ENCODE results near the gene NFASC. TPM values are rescaled to one million over a fixed set of nuclear protein-coding genes. Genes with fewer than 3 reads are reported as not detected.

Gene NFASC
- total and polyA plus RNA-seq, 3 donors from 2014 or later: 9.9 to 13.9 (median 10.2) TPM

DNA sequence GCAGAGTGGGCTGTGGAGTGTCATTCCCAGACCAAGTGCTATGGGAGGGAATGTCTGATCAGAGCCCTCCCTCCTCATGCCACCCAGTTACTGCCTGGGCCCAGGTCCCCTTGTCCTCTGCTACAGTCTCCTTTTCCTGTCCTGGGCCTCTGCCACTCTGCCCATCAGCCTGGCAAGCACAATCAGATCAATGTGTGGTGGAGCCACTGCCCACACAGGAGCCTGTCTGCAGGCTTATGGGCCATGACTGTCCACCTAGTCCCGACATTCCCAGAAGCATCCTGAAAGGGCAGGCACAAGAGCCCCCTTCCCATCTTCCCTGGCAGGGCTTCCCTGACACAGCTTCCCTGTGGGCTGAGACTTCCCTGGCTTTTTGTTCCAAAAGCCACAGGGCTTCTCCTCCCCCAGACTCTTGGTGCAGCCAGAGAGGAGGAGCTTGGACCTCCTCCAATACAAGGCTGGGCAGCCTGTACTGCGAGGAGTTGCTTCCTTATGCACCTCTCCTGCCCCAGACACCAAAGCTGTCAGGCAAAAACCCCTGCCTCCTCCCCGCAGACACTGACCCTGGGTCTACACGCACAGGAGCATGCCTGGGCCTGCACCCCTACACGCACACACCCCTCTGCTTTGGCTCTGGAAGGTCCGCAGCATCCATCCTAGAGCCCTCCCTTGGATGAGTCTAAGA lies 143.2 kb downstream of the NFASC start:
- WGBS, 2 donors: 26 to 44% methylated on average over 6 of the region's 6 CpGs
- Histone ChIP-seq H3K4me3 (no peak overlapping the region), H3K9me3 (no peaks in the 10 kb centered on the region), H3K4me1 (peaks cover 15% of the 10 kb centered on the region), H3K27me3 (no peaks in the 10 kb centered on the region), H3K36me3 (ENCODE audit: low read depth, missing control alignments) (no peaks in the 10 kb centered on the region), H3K27ac (no peak overlapping the region)
- TF ChIP-seq POLR2A (IDR thresholded peaks at IDR 0.05): no peak
- TF ChIP-seq, protein P1, sequence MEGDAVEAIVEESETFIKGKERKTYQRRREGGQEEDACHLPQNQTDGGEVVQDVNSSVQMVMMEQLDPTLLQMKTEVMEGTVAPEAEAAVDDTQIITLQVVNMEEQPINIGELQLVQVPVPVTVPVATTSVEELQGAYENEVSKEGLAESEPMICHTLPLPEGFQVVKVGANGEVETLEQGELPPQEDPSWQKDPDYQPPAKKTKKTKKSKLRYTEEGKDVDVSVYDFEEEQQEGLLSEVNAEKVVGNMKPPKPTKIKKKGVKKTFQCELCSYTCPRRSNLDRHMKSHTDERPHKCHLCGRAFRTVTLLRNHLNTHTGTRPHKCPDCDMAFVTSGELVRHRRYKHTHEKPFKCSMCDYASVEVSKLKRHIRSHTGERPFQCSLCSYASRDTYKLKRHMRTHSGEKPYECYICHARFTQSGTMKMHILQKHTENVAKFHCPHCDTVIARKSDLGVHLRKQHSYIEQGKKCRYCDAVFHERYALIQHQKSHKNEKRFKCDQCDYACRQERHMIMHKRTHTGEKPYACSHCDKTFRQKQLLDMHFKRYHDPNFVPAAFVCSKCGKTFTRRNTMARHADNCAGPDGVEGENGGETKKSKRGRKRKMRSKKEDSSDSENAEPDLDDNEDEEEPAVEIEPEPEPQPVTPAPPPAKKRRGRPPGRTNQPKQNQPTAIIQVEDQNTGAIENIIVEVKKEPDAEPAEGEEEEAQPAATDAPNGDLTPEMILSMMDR (IDR thresholded peaks at IDR 0.05): no peak
- intact Hi-C loops (cut with DNase I; ENCODE audit: low total_unique reads): no loop called here
- DNase-seq: peak; percentile 75

DNA sequence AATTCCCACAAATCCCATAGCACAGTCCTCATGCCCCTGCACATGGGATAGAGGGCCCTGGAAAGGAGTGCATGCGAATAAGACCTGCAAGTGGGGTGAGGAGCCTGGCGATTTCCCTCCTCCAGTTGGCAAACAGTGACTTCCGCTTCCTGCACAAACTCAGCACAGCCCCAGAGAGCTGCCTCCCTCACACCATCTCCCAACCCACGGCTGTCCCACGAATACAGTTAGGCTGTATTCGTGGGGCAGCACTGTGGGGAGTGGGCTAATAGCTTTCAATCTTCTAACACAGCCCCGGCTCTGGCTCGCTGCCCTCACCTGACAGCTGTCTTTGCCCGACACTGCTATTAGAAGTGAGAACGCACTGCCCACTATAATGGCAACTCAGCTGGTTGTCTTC lies 144.1 kb downstream of the NFASC start:
- Histone ChIP-seq H3K4me3 (no peak overlapping the region), H3K36me3 (ENCODE audit: low read depth, missing control alignments) (no peaks in the 10 kb centered on the region), H3K4me1 (peaks cover 15% of the 10 kb centered on the region), H3K27ac (no peak overlapping the region), H3K9me3 (no peaks in the 10 kb centered on the region), H3K27me3 (no peaks in the 10 kb centered on the region)
- intact Hi-C loops (cut with DNase I; ENCODE audit: low total_unique reads): no loop called here
- 74 to 83% methylated on average over 10 of the region's 10 CpGs for WGBS, 2 donors
- no peak for DNase-seq
- no peak for TF ChIP-seq POLR2A (IDR thresholded peaks at IDR 0.05)
- TF ChIP-seq, protein P1 (IDR thresholded peaks at IDR 0.05): no peak

DNA sequence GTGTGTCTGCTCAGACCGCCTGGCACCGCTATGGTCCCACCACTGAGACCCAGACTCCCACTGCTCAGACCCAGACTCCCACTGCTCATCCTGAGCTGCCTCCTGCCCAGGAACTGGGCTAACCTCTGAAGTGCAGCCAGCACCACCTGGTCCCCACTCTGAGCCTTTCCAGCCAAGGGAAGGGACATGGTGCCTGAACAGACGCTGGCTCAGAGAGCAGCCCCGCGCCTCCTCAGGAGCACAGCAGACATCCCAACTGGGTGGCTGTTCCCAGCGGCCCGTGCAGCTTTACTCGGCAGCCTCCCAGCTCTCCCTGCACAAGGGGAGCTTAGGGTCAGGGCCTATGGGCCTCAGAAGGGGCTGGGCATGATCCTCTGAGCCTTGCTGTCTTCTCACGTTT lies 144.6 kb downstream of the NFASC start:
- no peaks in the 10 kb centered on the region for H3K27me3 ChIP-seq
- no peak overlapping the region for H3K27ac ChIP-seq
- no peak for TF ChIP-seq POLR2A (IDR thresholded peaks at IDR 0.05)
- TF ChIP-seq, protein P1 (IDR thresholded peaks at IDR 0.05): no peak
- no peaks in the 10 kb centered on the region for H3K36me3 ChIP-seq (ENCODE audit: low read depth, missing control alignments)
- H3K4me3 ChIP-seq: no peak overlapping the region
- WGBS, 2 donors: 73 to 81% methylated on average over 3 to 9 of the region's 9 CpGs
- peaks cover 15% of the 10 kb centered on the region for H3K4me1 ChIP-seq
- H3K9me3 ChIP-seq: no peaks in the 10 kb centered on the region
- intact Hi-C loops (cut with DNase I; ENCODE audit: low total_unique reads): no loop called here
- no peak for DNase-seq

DNA sequence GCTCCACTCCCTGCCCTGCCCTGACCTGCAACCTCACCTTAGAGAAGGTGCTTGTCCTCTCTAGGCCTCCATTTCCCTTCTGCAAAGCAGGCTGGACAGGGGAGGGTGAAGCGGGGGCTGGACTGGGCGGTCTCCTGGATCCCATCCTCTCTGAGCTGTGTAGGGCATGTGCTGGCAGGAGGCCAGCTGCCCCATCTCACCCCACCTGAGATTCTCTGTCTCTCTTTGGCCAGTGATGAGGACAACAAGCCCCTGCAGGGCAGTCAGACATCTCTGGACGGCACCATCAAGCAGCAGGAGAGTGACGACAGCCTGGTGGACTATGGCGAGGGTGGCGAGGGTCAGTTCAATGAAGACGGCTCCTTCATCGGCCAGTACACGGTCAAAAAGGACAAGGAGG lies 145.4 kb downstream of the NFASC start:
- intact Hi-C loops (cut with DNase I; ENCODE audit: low total_unique reads): no loop called here
- Histone ChIP-seq H3K9me3 (no peaks in the 10 kb centered on the region), H3K27me3 (no peaks in the 10 kb centered on the region), H3K27ac (no peak overlapping the region), H3K36me3 (ENCODE audit: low read depth, missing control alignments) (no peaks in the 10 kb centered on the region), H3K4me3 (no peak overlapping the region), H3K4me1 (peaks cover 15% of the 10 kb centered on the region)
- 95 to 99% methylated on average over 4 to 9 of the region's 9 CpGs for WGBS, 2 donors
- no peak for DNase-seq
- TF ChIP-seq, protein P1 (IDR thresholded peaks at IDR 0.05): no peak
- no peak for TF ChIP-seq POLR2A (IDR thresholded peaks at IDR 0.05)

DNA sequence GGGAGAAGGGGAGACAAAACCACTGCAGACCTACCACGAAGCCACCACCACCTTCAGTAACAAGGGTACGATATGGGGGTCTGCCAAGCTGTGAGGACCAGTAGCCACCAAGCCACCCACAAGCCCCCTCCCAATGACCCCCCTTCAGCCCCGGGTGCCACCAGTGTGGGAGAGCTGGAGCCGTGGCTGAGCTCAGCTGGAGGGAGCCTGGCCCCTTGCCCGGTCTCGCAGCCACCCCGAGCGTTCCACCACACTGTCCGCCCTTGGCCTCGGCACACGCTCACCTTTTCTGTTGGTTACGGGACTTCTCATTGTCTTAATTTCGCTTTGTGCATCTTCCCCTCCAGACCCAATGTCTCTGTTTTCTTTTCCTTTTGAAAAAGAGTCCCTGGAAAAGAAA lies 145.9 kb downstream of the NFASC start:
- intact Hi-C loops (cut with DNase I; ENCODE audit: low total_unique reads): no loop called here
- H3K4me1 ChIP-seq: peaks cover 15% of the 10 kb centered on the region
- no peak for TF ChIP-seq POLR2A (IDR thresholded peaks at IDR 0.05)
- TF ChIP-seq, protein P1 (IDR thresholded peaks at IDR 0.05): no peak

More for the DNA sequence above, 145.9 kb downstream of the NFASC start:
- Histone ChIP-seq H3K27ac (no peak overlapping the region), H3K27me3 (no peaks in the 10 kb centered on the region), H3K9me3 (no peaks in the 10 kb centered on the region), H3K4me3 (no peak overlapping the region), H3K36me3 (ENCODE audit: low read depth, missing control alignments) (no peaks in the 10 kb centered on the region)
- 96 to 97% methylated on average over 12 to 13 of the region's 13 CpGs for WGBS, 2 donors
- no peak for DNase-seq

Data from testis (tissue), 3 donors.